Fibroblast of lung (primary cell): ENCODE results near the gene TJP1.

Experiments used
- CTCF ChIP-seq, 2 donors: IDR thresholded peaks in 1 of 2; conservative IDR thresholded peaks in 1 of 2; 1 replicate in 1 of 2; 2 replicates in 1 of 2; pipeline ENCODE4 v1.5.1; 2011 to 2012; ENCODE audit warnings: low read length in 2 of 2, control low read depth in 1 of 2, inconsistent platforms in 1 of 2, low read depth in 1 of 2, mild to moderate bottlenecking in 1 of 2
- EZH2 ChIP-seq: IDR thresholded peaks from 2 replicates; pipeline ENCODE4 v1.5.1; 2012; ENCODE audit warnings: low read length, control low read depth, mild to moderate bottlenecking; ENCODE audit errors: missing control alignments

GRCh38 chr15:29859973-29860715 is 37.9 kb upstream of the TJP1 start:
- TF ChIP-seq EZH2, result no peak
- no peak for TF ChIP-seq CTCF (conservative IDR thresholded peaks at IDR 0.05 in 1 of 2, IDR thresholded peaks at IDR 0.05 in 1 of 2; ENCODE audit: low read depth in 1 of 2, low read length in 2 of 2)
